Liver (tissue), 9 donors: ENCODE measurements around the gene LEF1. TPM values are rescaled to one million over a fixed set of nuclear protein-coding genes. Genes with fewer than 3 reads are reported as not detected.

Experiments used
- DNase-seq: peaks from one replicate; pipeline ENCODE4 v3.0.0-alpha.2; 2017; ENCODE audit warnings: low spot score
- H3K27ac ChIP-seq, 2 donors: one replicate each; pipeline ENCODE4 v1.7.0; 2013; ENCODE audit warnings: inconsistent platforms in 2 of 2, low read length in 2 of 2, control low read depth in 1 of 2, low read depth in 1 of 2, mild to moderate bottlenecking in 1 of 2
- H3K27me3 ChIP-seq, 4 donors: one replicate each; pipeline versions ENCODE4 v1.6.1 to v1.7.0; 2013; ENCODE audit warnings: low read length in 3 of 4, inconsistent platforms in 1 of 4, mild to moderate bottlenecking in 1 of 4, moderate library complexity in 1 of 4; ENCODE audit not compliant: control insufficient read depth in 4 of 4, insufficient read depth in 4 of 4
- H3K36me3 ChIP-seq, 4 donors: one replicate each; pipeline versions ENCODE4 v1.6.1 to v1.7.0; 2013; ENCODE audit warnings: low read length in 3 of 4, mild to moderate bottlenecking in 3 of 4, low read depth in 1 of 4, moderate library complexity in 1 of 4; ENCODE audit not compliant: control insufficient read depth in 4 of 4, insufficient read depth in 3 of 4
- H3K4me1 ChIP-seq, 4 donors: one replicate each; pipeline versions ENCODE4 v1.6.1 to v1.7.0; 2013; ENCODE audit warnings: low read length in 3 of 4, mild to moderate bottlenecking in 3 of 4, moderate library complexity in 1 of 4; ENCODE audit not compliant: control insufficient read depth in 4 of 4, insufficient read depth in 4 of 4
- H3K4me3 ChIP-seq, 3 donors: one replicate each; pipeline versions ENCODE4 v1.6.1 to v1.7.0; 2013; ENCODE audit warnings: low read length in 3 of 3, control low read depth in 1 of 3, low read depth in 1 of 3, mild to moderate bottlenecking in 1 of 3
- H3K9ac ChIP-seq, 2 donors: one replicate each; pipeline ENCODE4 v1.7.0; 2013; ENCODE audit warnings: low read length in 2 of 2, mild to moderate bottlenecking in 2 of 2, moderate library complexity in 2 of 2, control low read depth in 1 of 2, low read depth in 1 of 2
- H3K9me3 ChIP-seq, 4 donors: one replicate each; pipeline versions ENCODE4 v1.6.1 to v1.7.0; 2013; ENCODE audit warnings: low read length in 3 of 4; ENCODE audit not compliant: control insufficient read depth in 4 of 4
- EGR1 ChIP-seq, 2 donors: IDR thresholded peaks; 2 replicates each; pipeline ENCODE4 v1.6.1; 2016 to 2018; ENCODE audit warnings: antibody characterized with exemption in 2 of 2, low read depth in 2 of 2
- FOXA1 ChIP-seq: IDR thresholded peaks from 2 replicates; pipeline ENCODE4 v1.6.1; 2016; ENCODE audit warnings: antibody characterized with exemption
- FOXA2 ChIP-seq: IDR thresholded peaks from 2 replicates; pipeline ENCODE4 v1.6.1; 2016; ENCODE audit warnings: antibody characterized with exemption
- GABPA ChIP-seq, 2 donors: IDR thresholded peaks in 1 of 2; conservative IDR thresholded peaks in 1 of 2; 2 replicates each; pipeline ENCODE4 v1.6.1; 2016; ENCODE audit warnings: antibody characterized with exemption in 2 of 2, mild to moderate bottlenecking in 1 of 2, moderate library complexity in 1 of 2
- HNF4A ChIP-seq, 2 donors: conservative IDR thresholded peaks; 2 replicates each; pipeline ENCODE4 v1.6.1; 2016; ENCODE audit warnings: antibody characterized with exemption in 2 of 2, mild to moderate bottlenecking in 2 of 2
- HNF4G ChIP-seq: IDR thresholded peaks from 2 replicates; pipeline ENCODE4 v1.6.1; 2016; ENCODE audit warnings: antibody characterized with exemption
- JUND ChIP-seq, 2 donors: IDR thresholded peaks; 2 replicates each; pipeline ENCODE4 v1.6.1; 2016; ENCODE audit warnings: antibody characterized with exemption in 2 of 2
- NR2F2 ChIP-seq: IDR thresholded peaks from 2 replicates; pipeline ENCODE4 v1.6.1; 2016; ENCODE audit warnings: antibody characterized with exemption
- RAD21 ChIP-seq, 2 donors: IDR thresholded peaks; 2 replicates each; pipeline ENCODE4 v1.6.1; 2016; ENCODE audit warnings: antibody characterized with exemption in 2 of 2, mild to moderate bottlenecking in 2 of 2
- RXRA ChIP-seq, 2 donors: IDR thresholded peaks; 2 replicates each; pipeline ENCODE4 v1.6.1; 2017 to 2018; ENCODE audit warnings: antibody characterized with exemption in 2 of 2, mild to moderate bottlenecking in 1 of 2
- SP1 ChIP-seq: IDR thresholded peaks from 2 replicates; pipeline ENCODE4 v1.6.1; 2018; ENCODE audit warnings: antibody characterized with exemption, mild to moderate bottlenecking
- TAF1 ChIP-seq: conservative IDR thresholded peaks from 2 replicates; pipeline ENCODE4 v1.6.1; 2016; ENCODE audit warnings: antibody characterized with exemption, mild to moderate bottlenecking
- YY1 ChIP-seq: IDR thresholded peaks from 2 replicates; pipeline ENCODE4 v1.6.1; 2016; ENCODE audit warnings: antibody characterized with exemption, mild to moderate bottlenecking
- WGBS: extraction: QIAGEN DNeasy Blood & Tissue Kit; methylation state at CpG from one replicate; pipeline ENCODE4 v1.1.7; 2013; 5-methylcytosine and 5-hydroxymethylcytosine counted together
- polyA plus RNA-seq, 2 donors: library from polyadenylated mRNA; stranded (reverse) in 1 of 2; unstranded in 1 of 2; fragments of 200-250 nt in 1 of 2; fragments of >200 nt in 1 of 2; fragmentation: Nextera tagmentation in 1 of 2; extraction: Ambion mirVana in 1 of 2; gene quantifications; one replicate each; pipeline versions ENCODE4 v1.2.1 to v1.2.3, GENCODE V29; 2013 to 2015
- total RNA-seq, 2 donors: library from RNA; depleted of rRNA; stranded (reverse); fragments of >200 nt; gene quantifications; one replicate each; pipeline ENCODE4 v1.2.3, GENCODE V29; 2014
- TF ChIP-seq, protein P1 (sequence below): IDR thresholded peaks from 2 replicates; pipeline ENCODE4 v1.6.1; 2016; ENCODE audit warnings: antibody characterized with exemption
- TF ChIP-seq, protein P2 (sequence below): IDR thresholded peaks from 2 replicates; pipeline ENCODE4 v1.6.1; 2016; ENCODE audit warnings: antibody characterized with exemption
- TF ChIP-seq, protein P3 (sequence below): IDR thresholded peaks from 2 replicates; pipeline ENCODE4 v1.6.1; 2016; ENCODE audit warnings: antibody characterized with exemption, mild to moderate bottlenecking
- TF ChIP-seq, protein P4 (sequence below): fragments of 150-350 bp; IDR thresholded peaks from 2 replicates; pipeline ENCODE4 v1.5.1; 2017; ENCODE audit warnings: improper control_type of control experiment, low read depth, low read length; ENCODE audit not compliant: missing input control
- TF ChIP-seq, protein P5 (sequence below): IDR thresholded peaks from 2 replicates; pipeline ENCODE4 v1.6.1; 2016; ENCODE audit warnings: antibody characterized with exemption
- donor health status: healthy.
- donor health status: healthy.
- donor health status: healthy.
- donor health status: healthy.
- donor health status: healthy.

LEF1 gene
- total and polyA plus RNA-seq, 4 donors: 0.22 to 6.4 (median 0.46) TPM

DNA sequence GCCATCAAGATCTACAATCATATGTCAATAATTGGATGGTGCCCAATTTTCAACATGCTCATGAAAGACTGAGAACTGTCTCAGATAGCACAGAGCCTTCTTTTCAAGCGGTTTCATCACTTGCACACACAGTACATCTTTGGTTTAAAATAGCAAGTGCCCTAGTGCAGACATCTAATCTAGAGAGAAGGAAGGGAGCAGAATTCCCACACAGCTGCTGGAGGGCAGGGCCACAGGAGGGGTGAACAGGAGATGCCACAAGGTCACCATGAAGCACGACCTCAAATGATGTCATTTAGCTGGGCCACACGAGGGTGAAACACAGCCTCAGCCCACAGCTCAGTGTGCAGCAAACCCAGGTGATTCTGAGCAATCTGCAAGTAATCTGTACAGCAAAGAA, 24.3 kb downstream of the LEF1 start:
- H3K36me3 ChIP-seq: no peaks in the 10 kb centered on the region
- H3K4me3 ChIP-seq: no peak overlapping the region
- WGBS: 45% methylated on average over 3 of the region's 3 CpGs
- no peak for DNase-seq
- H3K27ac ChIP-seq: no peak overlapping the region
- TF ChIP-seq HNF4A (conservative IDR thresholded peaks at IDR 0.05): no peak
- TF ChIP-seq, protein P1, sequence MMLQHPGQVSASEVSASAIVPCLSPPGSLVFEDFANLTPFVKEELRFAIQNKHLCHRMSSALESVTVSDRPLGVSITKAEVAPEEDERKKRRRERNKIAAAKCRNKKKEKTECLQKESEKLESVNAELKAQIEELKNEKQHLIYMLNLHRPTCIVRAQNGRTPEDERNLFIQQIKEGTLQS: no peak
- TF ChIP-seq, protein P2, sequence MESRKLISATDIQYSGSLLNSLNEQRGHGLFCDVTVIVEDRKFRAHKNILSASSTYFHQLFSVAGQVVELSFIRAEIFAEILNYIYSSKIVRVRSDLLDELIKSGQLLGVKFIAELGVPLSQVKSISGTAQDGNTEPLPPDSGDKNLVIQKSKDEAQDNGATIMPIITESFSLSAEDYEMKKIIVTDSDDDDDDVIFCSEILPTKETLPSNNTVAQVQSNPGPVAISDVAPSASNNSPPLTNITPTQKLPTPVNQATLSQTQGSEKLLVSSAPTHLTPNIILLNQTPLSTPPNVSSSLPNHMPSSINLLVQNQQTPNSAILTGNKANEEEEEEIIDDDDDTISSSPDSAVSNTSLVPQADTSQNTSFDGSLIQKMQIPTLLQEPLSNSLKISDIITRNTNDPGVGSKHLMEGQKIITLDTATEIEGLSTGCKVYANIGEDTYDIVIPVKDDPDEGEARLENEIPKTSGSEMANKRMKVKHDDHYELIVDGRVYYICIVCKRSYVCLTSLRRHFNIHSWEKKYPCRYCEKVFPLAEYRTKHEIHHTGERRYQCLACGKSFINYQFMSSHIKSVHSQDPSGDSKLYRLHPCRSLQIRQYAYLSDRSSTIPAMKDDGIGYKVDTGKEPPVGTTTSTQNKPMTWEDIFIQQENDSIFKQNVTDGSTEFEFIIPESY: no peak
- no peak for TF ChIP-seq GABPA (IDR thresholded peaks at IDR 0.05 in 1 of 2, conservative IDR thresholded peaks at IDR 0.05 in 1 of 2)
- no peak for TF ChIP-seq FOXA1
- no peak for TF ChIP-seq EGR1 (IDR thresholded peaks at IDR 0.05; ENCODE audit: low read depth in 2 of 2)
- TF ChIP-seq HNF4G: no peak
- TF ChIP-seq, protein P3, sequence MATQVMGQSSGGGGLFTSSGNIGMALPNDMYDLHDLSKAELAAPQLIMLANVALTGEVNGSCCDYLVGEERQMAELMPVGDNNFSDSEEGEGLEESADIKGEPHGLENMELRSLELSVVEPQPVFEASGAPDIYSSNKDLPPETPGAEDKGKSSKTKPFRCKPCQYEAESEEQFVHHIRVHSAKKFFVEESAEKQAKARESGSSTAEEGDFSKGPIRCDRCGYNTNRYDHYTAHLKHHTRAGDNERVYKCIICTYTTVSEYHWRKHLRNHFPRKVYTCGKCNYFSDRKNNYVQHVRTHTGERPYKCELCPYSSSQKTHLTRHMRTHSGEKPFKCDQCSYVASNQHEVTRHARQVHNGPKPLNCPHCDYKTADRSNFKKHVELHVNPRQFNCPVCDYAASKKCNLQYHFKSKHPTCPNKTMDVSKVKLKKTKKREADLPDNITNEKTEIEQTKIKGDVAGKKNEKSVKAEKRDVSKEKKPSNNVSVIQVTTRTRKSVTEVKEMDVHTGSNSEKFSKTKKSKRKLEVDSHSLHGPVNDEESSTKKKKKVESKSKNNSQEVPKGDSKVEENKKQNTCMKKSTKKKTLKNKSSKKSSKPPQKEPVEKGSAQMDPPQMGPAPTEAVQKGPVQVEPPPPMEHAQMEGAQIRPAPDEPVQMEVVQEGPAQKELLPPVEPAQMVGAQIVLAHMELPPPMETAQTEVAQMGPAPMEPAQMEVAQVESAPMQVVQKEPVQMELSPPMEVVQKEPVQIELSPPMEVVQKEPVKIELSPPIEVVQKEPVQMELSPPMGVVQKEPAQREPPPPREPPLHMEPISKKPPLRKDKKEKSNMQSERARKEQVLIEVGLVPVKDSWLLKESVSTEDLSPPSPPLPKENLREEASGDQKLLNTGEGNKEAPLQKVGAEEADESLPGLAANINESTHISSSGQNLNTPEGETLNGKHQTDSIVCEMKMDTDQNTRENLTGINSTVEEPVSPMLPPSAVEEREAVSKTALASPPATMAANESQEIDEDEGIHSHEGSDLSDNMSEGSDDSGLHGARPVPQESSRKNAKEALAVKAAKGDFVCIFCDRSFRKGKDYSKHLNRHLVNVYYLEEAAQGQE: no peak
- TF ChIP-seq, protein P4, sequence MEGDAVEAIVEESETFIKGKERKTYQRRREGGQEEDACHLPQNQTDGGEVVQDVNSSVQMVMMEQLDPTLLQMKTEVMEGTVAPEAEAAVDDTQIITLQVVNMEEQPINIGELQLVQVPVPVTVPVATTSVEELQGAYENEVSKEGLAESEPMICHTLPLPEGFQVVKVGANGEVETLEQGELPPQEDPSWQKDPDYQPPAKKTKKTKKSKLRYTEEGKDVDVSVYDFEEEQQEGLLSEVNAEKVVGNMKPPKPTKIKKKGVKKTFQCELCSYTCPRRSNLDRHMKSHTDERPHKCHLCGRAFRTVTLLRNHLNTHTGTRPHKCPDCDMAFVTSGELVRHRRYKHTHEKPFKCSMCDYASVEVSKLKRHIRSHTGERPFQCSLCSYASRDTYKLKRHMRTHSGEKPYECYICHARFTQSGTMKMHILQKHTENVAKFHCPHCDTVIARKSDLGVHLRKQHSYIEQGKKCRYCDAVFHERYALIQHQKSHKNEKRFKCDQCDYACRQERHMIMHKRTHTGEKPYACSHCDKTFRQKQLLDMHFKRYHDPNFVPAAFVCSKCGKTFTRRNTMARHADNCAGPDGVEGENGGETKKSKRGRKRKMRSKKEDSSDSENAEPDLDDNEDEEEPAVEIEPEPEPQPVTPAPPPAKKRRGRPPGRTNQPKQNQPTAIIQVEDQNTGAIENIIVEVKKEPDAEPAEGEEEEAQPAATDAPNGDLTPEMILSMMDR: no peak
- no peak for TF ChIP-seq SP1
- TF ChIP-seq NR2F2: no peak
- TF ChIP-seq RAD21 (IDR thresholded peaks at IDR 0.05): no peak
- TF ChIP-seq TAF1: no peak
- TF ChIP-seq, protein P5, sequence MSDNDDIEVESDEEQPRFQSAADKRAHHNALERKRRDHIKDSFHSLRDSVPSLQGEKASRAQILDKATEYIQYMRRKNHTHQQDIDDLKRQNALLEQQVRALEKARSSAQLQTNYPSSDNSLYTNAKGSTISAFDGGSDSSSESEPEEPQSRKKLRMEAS: no peak
- TF ChIP-seq FOXA2: no peak
- no peak for TF ChIP-seq YY1
- no peak for TF ChIP-seq JUND (IDR thresholded peaks at IDR 0.05)
- no peak for TF ChIP-seq RXRA (IDR thresholded peaks at IDR 0.05)
- peaks cover 0 to 5% (median 2%) of the 10 kb centered on the region in 4 donors for H3K27me3 ChIP-seq
- H3K9me3 ChIP-seq: no peaks in the 10 kb centered on the region
- no peaks in the 10 kb centered on the region for H3K4me1 ChIP-seq
- no peak overlapping the region for H3K9ac ChIP-seq
